ENCODE data around the gene IL10RB.
"Not testable (repeated sequence)": the region's sequence is repeated elsewhere in the genome, so short reads cannot be mapped to it uniquely, and the experiment has no call there.

- TF ChIP-seq, protein P1, sequence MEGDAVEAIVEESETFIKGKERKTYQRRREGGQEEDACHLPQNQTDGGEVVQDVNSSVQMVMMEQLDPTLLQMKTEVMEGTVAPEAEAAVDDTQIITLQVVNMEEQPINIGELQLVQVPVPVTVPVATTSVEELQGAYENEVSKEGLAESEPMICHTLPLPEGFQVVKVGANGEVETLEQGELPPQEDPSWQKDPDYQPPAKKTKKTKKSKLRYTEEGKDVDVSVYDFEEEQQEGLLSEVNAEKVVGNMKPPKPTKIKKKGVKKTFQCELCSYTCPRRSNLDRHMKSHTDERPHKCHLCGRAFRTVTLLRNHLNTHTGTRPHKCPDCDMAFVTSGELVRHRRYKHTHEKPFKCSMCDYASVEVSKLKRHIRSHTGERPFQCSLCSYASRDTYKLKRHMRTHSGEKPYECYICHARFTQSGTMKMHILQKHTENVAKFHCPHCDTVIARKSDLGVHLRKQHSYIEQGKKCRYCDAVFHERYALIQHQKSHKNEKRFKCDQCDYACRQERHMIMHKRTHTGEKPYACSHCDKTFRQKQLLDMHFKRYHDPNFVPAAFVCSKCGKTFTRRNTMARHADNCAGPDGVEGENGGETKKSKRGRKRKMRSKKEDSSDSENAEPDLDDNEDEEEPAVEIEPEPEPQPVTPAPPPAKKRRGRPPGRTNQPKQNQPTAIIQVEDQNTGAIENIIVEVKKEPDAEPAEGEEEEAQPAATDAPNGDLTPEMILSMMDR (IDR thresholded peaks at IDR 0.05) = not testable (repeated sequence)
- not testable (repeated sequence) for TF ChIP-seq POLR2A (IDR thresholded peaks at IDR 0.05)
Measured at GRCh38 chr21:33323610-33324009, 57.4 kb downstream of the IL10RB start.
